ENCODE measurements around the gene TMED9.

DNA sequence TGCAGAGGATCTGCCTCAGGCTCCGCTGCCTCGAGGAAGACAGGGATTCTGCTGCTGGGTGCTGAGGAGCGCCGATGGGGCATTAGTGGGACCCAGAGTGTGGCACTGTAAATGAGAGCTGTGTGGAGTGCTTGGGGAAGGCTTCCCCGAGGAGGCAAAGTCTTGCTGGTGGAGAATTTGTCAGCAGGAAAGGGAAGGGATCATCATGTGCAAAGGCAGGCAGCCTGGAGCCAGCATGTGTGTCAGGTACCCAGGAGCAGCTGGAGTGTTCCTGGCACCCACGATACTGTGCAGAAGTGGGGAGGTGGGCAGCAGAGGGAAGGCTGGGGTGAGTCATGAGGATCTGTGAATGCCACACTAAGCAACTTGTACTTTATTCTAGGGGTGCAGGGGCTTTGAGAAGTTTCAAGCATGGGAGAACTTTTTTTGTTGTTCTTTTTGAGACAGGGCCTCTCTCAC is 20.2 kb downstream of the TMED9 start:
- TF ChIP-seq GATA3 (IDR thresholded peaks at IDR 0.05; ENCODE audit: low read depth, low read length) (no peak), GATA2 (IDR thresholded peaks at IDR 0.05; ENCODE audit: low read depth, low read length) (no peak)
